Measurements from ENCODE around the gene MALRD1.

Gene MALRD1

DNA sequence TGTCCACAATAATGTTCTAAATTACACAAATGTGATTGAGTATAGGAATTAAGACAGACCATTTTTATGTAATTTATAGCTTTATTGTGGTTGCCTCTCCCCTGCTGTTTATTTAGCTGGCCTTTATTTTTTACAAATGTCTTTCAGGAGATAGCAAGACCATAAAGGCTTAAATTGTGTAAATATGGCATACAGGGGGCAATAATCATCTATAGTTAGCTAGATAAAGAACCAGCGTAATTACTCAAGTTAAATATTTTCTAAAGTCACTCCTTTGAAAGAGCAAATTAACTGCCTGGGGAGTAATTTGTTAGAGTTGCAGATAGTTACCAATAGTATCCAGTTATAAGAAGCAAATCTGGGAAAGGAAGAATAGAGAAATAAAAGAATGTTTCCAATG, at the start of gene MALRD1:
MALRD1 (plus strand) TSS at position 313 of the 400 bp plus-strand sequence. CDS start 138 bp downstream, outside the sequence.
- no peaks in the 10 kb centered on the region for H3K4me1 ChIP-seq (ENCODE audit: insufficient read depth, low read length, severe bottlenecking)
- H4K20me1 ChIP-seq (ENCODE audit: insufficient read depth, low read length): no peaks in the 10 kb centered on the region
- H3K27me3 ChIP-seq (ENCODE audit: insufficient read depth, low read length): no peaks in the 10 kb centered on the region
- no peak within 1 kb of the TSS for H2AFZ ChIP-seq (ENCODE audit: low read length)
- H3K9me3 ChIP-seq (ENCODE audit: low read length): no peaks in the 10 kb centered on the region
- TF ChIP-seq, protein P1, sequence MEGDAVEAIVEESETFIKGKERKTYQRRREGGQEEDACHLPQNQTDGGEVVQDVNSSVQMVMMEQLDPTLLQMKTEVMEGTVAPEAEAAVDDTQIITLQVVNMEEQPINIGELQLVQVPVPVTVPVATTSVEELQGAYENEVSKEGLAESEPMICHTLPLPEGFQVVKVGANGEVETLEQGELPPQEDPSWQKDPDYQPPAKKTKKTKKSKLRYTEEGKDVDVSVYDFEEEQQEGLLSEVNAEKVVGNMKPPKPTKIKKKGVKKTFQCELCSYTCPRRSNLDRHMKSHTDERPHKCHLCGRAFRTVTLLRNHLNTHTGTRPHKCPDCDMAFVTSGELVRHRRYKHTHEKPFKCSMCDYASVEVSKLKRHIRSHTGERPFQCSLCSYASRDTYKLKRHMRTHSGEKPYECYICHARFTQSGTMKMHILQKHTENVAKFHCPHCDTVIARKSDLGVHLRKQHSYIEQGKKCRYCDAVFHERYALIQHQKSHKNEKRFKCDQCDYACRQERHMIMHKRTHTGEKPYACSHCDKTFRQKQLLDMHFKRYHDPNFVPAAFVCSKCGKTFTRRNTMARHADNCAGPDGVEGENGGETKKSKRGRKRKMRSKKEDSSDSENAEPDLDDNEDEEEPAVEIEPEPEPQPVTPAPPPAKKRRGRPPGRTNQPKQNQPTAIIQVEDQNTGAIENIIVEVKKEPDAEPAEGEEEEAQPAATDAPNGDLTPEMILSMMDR (IDR thresholded peaks at IDR 0.05; ENCODE audit: low read length): no peak
- no peak for TF ChIP-seq EZH2 (IDR thresholded peaks at IDR 0.05; ENCODE audit: borderline replicate concordance, low read length)
- no peak within 1 kb of the TSS for H3K4me3 ChIP-seq (ENCODE audit: low read depth, low read length, poor library complexity, severe bottlenecking)
- no peak within 1 kb of the TSS for H3K27ac ChIP-seq (ENCODE audit: low read depth, low read length, poor library complexity, severe bottlenecking)
- no peaks in the 10 kb centered on the region for H3K79me2 ChIP-seq (ENCODE audit: insufficient read depth, low read length)
- no peaks in the 10 kb centered on the region for H3K36me3 ChIP-seq (ENCODE audit: insufficient read depth, low read length)
- H3F3A ChIP-seq (ENCODE audit: insufficient read depth, low read length): no peaks in the 10 kb centered on the region
- no peak within 1 kb of the TSS for H3K9ac ChIP-seq (ENCODE audit: low read length)
- H3K9me2 ChIP-seq (ENCODE audit: low read depth, low read length): no peaks in the 10 kb centered on the region
- no peak within 1 kb of the TSS for H3K4me2 ChIP-seq (ENCODE audit: low read length)

DNA sequence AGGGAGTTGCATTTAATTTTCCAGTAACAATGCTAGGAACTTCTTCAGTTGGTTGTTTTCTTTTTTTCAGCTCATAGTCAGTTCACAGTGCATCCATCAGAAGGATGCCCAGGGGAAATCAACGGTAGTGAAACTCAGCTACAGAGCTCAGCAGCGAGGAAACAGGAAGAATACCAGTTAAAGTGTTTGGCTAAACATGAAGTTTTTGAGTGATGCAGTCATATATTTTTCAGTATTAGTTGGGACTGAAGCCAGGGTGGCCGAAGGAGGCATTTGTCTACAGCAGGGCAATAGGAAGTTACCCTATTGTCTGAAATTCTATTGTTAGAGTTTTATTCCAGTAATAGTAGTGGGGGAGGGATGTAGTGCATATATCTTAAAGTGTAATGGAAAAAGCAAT, 45.3 kb upstream of the MALRD1 start:
- Histone ChIP-seq H3K9ac (ENCODE audit: low read length) (no peak overlapping the region), H3K36me3 (ENCODE audit: insufficient read depth, low read length) (no peaks in the 10 kb centered on the region), H3K79me2 (ENCODE audit: insufficient read depth, low read length) (no peaks in the 10 kb centered on the region), H3K4me2 (ENCODE audit: low read length) (no peak overlapping the region), H3K27ac (ENCODE audit: low read depth, low read length, poor library complexity, severe bottlenecking) (no peak overlapping the region), H3K9me3 (ENCODE audit: low read length) (no peaks in the 10 kb centered on the region), H3K4me1 (ENCODE audit: insufficient read depth, low read length, severe bottlenecking) (no peaks in the 10 kb centered on the region), H2AFZ (ENCODE audit: low read length) (no peak overlapping the region), H3K27me3 (ENCODE audit: insufficient read depth, low read length) (no peaks in the 10 kb centered on the region), H4K20me1 (ENCODE audit: insufficient read depth, low read length) (no peaks in the 10 kb centered on the region), H3K9me2 (ENCODE audit: low read depth, low read length) (no peaks in the 10 kb centered on the region), H3K4me3 (ENCODE audit: low read depth, low read length, poor library complexity, severe bottlenecking) (no peak overlapping the region), H3F3A (ENCODE audit: insufficient read depth, low read length) (no peaks in the 10 kb centered on the region)
- TF ChIP-seq, protein P1 (IDR thresholded peaks at IDR 0.05; ENCODE audit: low read length): no peak
- no peak for TF ChIP-seq EZH2 (IDR thresholded peaks at IDR 0.05; ENCODE audit: borderline replicate concordance, low read length)

DNA sequence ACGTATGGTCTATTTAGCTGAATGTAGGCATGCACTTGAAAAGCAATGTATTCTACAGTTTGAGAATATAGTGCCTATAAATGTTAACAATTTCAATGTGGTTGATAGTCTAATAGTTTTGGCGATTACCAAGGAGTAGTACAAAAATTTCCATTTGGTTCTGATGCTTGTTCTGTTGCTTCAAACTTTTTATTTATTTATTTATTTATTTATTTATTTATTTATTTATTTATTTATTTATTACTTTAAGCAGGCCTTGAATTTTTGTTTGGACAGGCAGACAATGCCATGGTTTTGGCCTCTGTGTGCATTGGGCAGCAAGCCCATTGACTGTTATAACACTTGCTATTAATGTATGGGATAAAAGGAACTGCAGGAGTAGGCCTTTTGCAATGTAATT, 36.5 kb upstream of the MALRD1 start:
- H4K20me1 ChIP-seq (ENCODE audit: insufficient read depth, low read length): no peaks in the 10 kb centered on the region
- no peaks in the 10 kb centered on the region for H3K79me2 ChIP-seq (ENCODE audit: insufficient read depth, low read length)
- no peak overlapping the region for H3K27ac ChIP-seq (ENCODE audit: low read depth, low read length, poor library complexity, severe bottlenecking)
- no peaks in the 10 kb centered on the region for H3K9me3 ChIP-seq (ENCODE audit: low read length)
- no peak for TF ChIP-seq EZH2 (IDR thresholded peaks at IDR 0.05; ENCODE audit: borderline replicate concordance, low read length)
- TF ChIP-seq, protein P1 (IDR thresholded peaks at IDR 0.05; ENCODE audit: low read length): no peak
- no peaks in the 10 kb centered on the region for H3K27me3 ChIP-seq (ENCODE audit: insufficient read depth, low read length)
- H3K4me3 ChIP-seq (ENCODE audit: low read depth, low read length, poor library complexity, severe bottlenecking): no peak overlapping the region
- H3K4me2 ChIP-seq (ENCODE audit: low read length): no peak overlapping the region
- no peaks in the 10 kb centered on the region for H3K9me2 ChIP-seq (ENCODE audit: low read depth, low read length)
- no peak overlapping the region for H3K9ac ChIP-seq (ENCODE audit: low read length)
- no peaks in the 10 kb centered on the region for H3K4me1 ChIP-seq (ENCODE audit: insufficient read depth, low read length, severe bottlenecking)
- H3F3A ChIP-seq (ENCODE audit: insufficient read depth, low read length): no peaks in the 10 kb centered on the region
- H2AFZ ChIP-seq (ENCODE audit: low read length): no peak overlapping the region
- H3K36me3 ChIP-seq (ENCODE audit: insufficient read depth, low read length): no peaks in the 10 kb centered on the region

All from OCI-LY1 (cell line).